GM12892 (cell line): ENCODE results near the gene ZNF442.

Source experiments
- POLR2A ChIP-seq: IDR thresholded peaks from 2 replicates; pipeline ENCODE4 v1.6.1; 2011; ENCODE audit warnings: low read depth, low read length, control low read depth
- POLR2AphosphoS5 ChIP-seq: IDR thresholded peaks from 2 replicates; pipeline ENCODE4 v1.6.1; 2011; ENCODE audit warnings: low read depth, low read length, control low read depth
- TAF1 ChIP-seq: IDR thresholded peaks from 2 replicates; pipeline ENCODE4 v1.6.1; 2011; ENCODE audit warnings: low read depth, mild to moderate bottlenecking, control low read depth, low read length, borderline replicate concordance

- TF ChIP-seq POLR2A (no peak), POLR2AphosphoS5 (no peak), TAF1 (no peak)
These were observed 14.4 kb upstream of the ZNF442 start for GRCh38 chr19:12379732-12380443.
